Sigmoid colon (tissue), 7 donors: ENCODE measurements around the gene MMP25. TPM values are rescaled to one million over a fixed set of nuclear protein-coding genes. Genes with fewer than 3 reads are reported as not detected.

Source experiments
- DNase-seq: peaks from one replicate; pipeline ENCODE4 v3.0.0-alpha.2; 2019
- H3K27ac ChIP-seq, 4 donors: fragments of 200-600 bp; sonication (generic); one replicate each; pipeline ENCODE4 v1.5.1; 2016 to 2019; ENCODE audit warnings: mild to moderate bottlenecking in 1 of 4
- H3K27me3 ChIP-seq, 3 donors: fragments of 200-600 bp; sonication (generic); one replicate each; pipeline ENCODE4 v1.5.1; 2019; ENCODE audit warnings: mild to moderate bottlenecking in 1 of 3
- H3K36me3 ChIP-seq, 4 donors: fragments of 200-600 bp; sonication (generic); one replicate each; pipeline ENCODE4 v1.5.1; 2016 to 2019
- H3K4me1 ChIP-seq, 4 donors: fragments of 200-600 bp; sonication (generic); one replicate each; pipeline ENCODE4 v1.5.1; 2017 to 2019
- H3K4me3 ChIP-seq, 4 donors: fragments of 200-600 bp; sonication (generic); one replicate each; pipeline ENCODE4 v1.5.1; 2017 to 2019; ENCODE audit warnings: mild to moderate bottlenecking in 2 of 4, moderate library complexity in 1 of 4
- H3K9me3 ChIP-seq, 4 donors: fragments of 200-600 bp in 3 of 4; sonication (generic) in 3 of 4; one replicate each; pipeline versions ENCODE4 v1.5.1 to v1.6.1; 2013 to 2019
- EP300 ChIP-seq, 4 donors: sonication (generic); formaldehyde crosslinking; IDR thresholded peaks; one replicate each; pipeline ENCODE4 v1.6.1; 2017; ENCODE audit warnings: antibody characterized with exemption in 4 of 4
- POLR2A ChIP-seq, 2 donors: fragments of 450-650 bp; IDR thresholded peaks; one replicate each; pipeline ENCODE4 v1.6.1; 2016; ENCODE audit warnings: antibody characterized with exemption in 2 of 2, mild to moderate bottlenecking in 2 of 2, moderate library complexity in 2 of 2
- POLR2AphosphoS5 ChIP-seq, 4 donors: sonication (generic); formaldehyde crosslinking; IDR thresholded peaks; one replicate each; pipeline ENCODE4 v1.6.1; 2017; ENCODE audit warnings: antibody characterized with exemption in 4 of 4
- WGBS, 2 donors: extraction: QIAGEN DNeasy Blood & Tissue Kit; methylation state at CpG; one replicate each; pipeline ENCODE4 v1.1.7; 2013; 5-methylcytosine and 5-hydroxymethylcytosine counted together
- intact Hi-C: fragments of 100-400 bp; cut with DNase I; formaldehyde crosslinking; loops from one replicate; pipeline ENCODE4 v1.15.1; 2023
- polyA plus RNA-seq, 3 donors: library from polyadenylated mRNA; stranded (reverse); fragments of 200-250 nt; gene quantifications; one replicate each; pipeline ENCODE4 v1.2.3, GENCODE V29; 2013
- total RNA-seq, 4 donors: library from RNA; depleted of rRNA; stranded (reverse); fragments of >200 nt; gene quantifications; one replicate each; pipeline ENCODE4 v1.1.0, GENCODE V29; 2016
- TF ChIP-seq, protein P1 (sequence below), 4 experiments: fragments of 450-650 bp in 3 of 4; fragments of 200-600 bp in 1 of 4; IDR thresholded peaks; one replicate each; pipeline ENCODE4 v1.5.1; 2016 to 2019; ENCODE audit warnings: antibody characterized with exemption in 4 of 4, mild to moderate bottlenecking in 3 of 4, moderate library complexity in 2 of 4
- donor health status: healthy with polysubstance abuse.
- donor health status: Bipolar disorder and iron deficiency.
- donor health status: healthy.

MMP25 gene
- total and polyA plus RNA-seq, 7 donors = under 0.01 to 3.7 (median 1.1) TPM; not detected in 1

DNA sequence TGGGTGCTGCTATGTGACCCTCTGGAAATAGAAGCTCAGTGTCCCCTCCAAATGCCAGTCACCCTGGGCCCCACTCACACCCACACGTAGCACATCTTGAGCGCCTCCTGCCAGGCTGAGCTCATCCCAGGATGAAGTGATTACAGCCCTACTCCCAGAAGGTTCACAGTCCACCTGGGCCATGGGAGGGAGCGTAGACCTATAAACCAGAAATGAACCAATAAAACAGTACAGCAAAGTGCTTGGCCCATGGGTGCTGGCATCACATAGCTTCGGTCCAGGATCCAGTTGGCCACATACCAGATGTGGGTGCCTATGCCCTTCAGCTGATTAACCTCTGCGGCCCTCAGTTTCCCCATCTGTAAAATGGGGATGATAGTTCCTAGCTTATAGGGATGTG is 7.5 kb upstream of the MMP25 start:
- no peaks in the 10 kb centered on the region for H3K9me3 ChIP-seq
- H3K36me3 ChIP-seq = no peaks in the 10 kb centered on the region
- WGBS, 2 donors = 17 to 68% methylated on average over 5 of the region's 5 CpGs
- no peak for DNase-seq
- peaks cover 0 to 11% (median 7%) of the 10 kb centered on the region in 4 donors for H3K4me1 ChIP-seq
- H3K27me3 ChIP-seq = peaks cover 40 to 98% (median 72%) of the 10 kb centered on the region in 3 donors
- TF ChIP-seq, protein P1, sequence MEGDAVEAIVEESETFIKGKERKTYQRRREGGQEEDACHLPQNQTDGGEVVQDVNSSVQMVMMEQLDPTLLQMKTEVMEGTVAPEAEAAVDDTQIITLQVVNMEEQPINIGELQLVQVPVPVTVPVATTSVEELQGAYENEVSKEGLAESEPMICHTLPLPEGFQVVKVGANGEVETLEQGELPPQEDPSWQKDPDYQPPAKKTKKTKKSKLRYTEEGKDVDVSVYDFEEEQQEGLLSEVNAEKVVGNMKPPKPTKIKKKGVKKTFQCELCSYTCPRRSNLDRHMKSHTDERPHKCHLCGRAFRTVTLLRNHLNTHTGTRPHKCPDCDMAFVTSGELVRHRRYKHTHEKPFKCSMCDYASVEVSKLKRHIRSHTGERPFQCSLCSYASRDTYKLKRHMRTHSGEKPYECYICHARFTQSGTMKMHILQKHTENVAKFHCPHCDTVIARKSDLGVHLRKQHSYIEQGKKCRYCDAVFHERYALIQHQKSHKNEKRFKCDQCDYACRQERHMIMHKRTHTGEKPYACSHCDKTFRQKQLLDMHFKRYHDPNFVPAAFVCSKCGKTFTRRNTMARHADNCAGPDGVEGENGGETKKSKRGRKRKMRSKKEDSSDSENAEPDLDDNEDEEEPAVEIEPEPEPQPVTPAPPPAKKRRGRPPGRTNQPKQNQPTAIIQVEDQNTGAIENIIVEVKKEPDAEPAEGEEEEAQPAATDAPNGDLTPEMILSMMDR (IDR thresholded peaks at IDR 0.05) = no peak
- no peak for TF ChIP-seq POLR2A (IDR thresholded peaks at IDR 0.05)
- no peak for TF ChIP-seq EP300 (IDR thresholded peaks at IDR 0.05)
- TF ChIP-seq POLR2AphosphoS5 (IDR thresholded peaks at IDR 0.05) = no peak
- intact Hi-C loops = no loop called here
- no peak overlapping the region for H3K27ac ChIP-seq
- no peak overlapping the region for H3K4me3 ChIP-seq

DNA sequence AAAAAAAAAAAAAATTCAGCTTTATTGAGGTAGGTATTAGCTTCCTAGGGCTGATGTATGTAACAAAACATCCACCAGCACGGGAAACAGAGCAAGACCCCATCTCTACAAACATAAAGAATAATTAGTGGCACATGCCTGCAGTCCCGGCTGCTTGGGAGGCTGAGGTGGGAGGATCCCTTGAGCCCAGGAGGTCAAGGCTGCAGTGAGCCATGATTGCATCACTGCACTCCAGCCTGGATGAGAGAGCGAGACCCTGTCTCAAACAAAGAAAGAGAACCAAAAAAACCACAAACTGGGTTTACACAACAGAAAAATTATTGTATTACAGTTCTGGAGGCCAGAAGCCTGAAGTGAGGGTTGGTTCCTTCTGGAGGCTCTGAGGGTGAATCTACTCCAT is 4.0 kb upstream of the MMP25 start:
- TF ChIP-seq EP300 (IDR thresholded peaks at IDR 0.05) = no peak
- TF ChIP-seq POLR2AphosphoS5 (IDR thresholded peaks at IDR 0.05) = no peak
- TF ChIP-seq, protein P1 (IDR thresholded peaks at IDR 0.05) = no peak
- TF ChIP-seq POLR2A (IDR thresholded peaks at IDR 0.05) = no peak
- WGBS, 2 donors = 85 to 86% methylated on average over 3 of the region's 3 CpGs
- intact Hi-C loops = no loop called here
- Histone ChIP-seq H3K36me3 (no peaks in the 10 kb centered on the region), H3K27me3 (peaks cover 50 to 98% (median 73%) of the 10 kb centered on the region in 3 donors), H3K4me1 (peaks cover 0 to 22% (median 19%) of the 10 kb centered on the region in 4 donors), H3K27ac (no peak overlapping the region), H3K9me3 (no peaks in the 10 kb centered on the region), H3K4me3 (no peak overlapping the region)
- DNase-seq = no peak

DNA sequence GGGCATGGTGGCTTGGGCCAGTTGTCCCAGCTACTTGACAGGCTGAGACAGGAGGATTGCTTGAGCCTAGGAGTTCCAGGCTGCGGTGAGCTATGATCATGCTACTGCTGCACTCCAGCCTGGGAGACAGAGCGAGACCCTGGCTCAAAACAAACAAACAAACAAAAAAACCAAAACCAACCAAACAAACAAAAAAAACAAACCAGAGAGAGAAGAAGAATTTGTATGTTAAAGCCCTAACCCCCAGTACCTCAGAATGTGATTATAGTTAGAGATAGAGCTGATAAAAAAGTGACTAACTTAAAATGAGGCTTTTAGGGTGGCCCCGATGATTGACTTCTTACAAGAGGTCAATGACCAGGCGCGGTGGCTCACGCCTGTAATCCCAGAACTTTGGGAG is 1.7 kb upstream of the MMP25 start:
- intact Hi-C loops = no loop called here
- Histone ChIP-seq H3K27me3 (peaks cover 38 to 98% (median 69%) of the 10 kb centered on the region in 3 donors), H3K4me3 (no peak overlapping the region), H3K4me1 (peaks cover 0 to 22% (median 19%) of the 10 kb centered on the region in 4 donors), H3K36me3 (no peaks in the 10 kb centered on the region), H3K27ac (no peak overlapping the region), H3K9me3 (no peaks in the 10 kb centered on the region)
- 82 to 89% methylated on average over 6 of the region's 6 CpGs for WGBS, 2 donors
- DNase-seq = no peak
- TF ChIP-seq EP300 (IDR thresholded peaks at IDR 0.05) = no peak
- TF ChIP-seq POLR2AphosphoS5 (IDR thresholded peaks at IDR 0.05) = no peak
- TF ChIP-seq, protein P1 (IDR thresholded peaks at IDR 0.05) = no peak
- TF ChIP-seq POLR2A (IDR thresholded peaks at IDR 0.05) = no peak

DNA sequence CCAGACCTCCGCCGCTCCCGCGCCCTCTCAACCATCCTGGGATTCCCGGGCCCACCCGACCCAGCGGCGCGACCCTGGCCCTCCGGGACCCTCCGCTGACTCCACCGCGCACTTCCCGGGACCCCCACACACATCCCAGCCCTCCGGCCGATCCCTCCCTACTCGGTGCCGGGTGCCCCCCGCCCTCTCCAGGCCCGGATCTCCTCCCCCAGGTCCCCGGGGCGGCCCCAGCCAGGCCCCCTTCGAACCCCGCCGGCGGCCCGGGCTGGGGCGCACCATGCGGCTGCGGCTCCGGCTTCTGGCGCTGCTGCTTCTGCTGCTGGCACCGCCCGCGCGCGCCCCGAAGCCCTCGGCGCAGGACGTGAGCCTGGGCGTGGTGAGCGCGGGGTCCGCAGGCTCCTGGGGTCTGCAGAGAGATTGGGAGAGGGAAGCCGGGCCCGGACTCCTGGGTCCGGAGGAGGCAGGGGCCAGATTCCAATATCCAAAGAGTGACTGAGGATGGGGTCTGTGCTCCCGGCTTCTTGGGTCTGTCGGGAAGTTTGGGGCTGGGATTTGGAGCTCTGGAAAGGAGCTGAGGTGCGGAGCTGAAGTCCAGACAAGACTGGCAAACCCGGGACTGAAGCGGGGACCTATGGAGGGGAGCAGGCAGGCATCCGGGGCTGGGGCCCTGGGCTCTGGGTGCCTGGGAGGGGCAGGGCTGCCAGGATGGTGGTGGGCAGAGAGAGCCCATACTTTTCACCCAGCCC is 453 bp downstream of the MMP25 start:
- Histone ChIP-seq H3K27me3 (peaks cover 38 to 95% (median 73%) of the 10 kb centered on the region in 3 donors), H3K36me3 (no peaks in the 10 kb centered on the region), H3K27ac (no peak overlapping the region), H3K4me3 (peak overlapping the region in 3 of 4 donors; percentile 25 to 47 (median 46)), H3K4me1 (peaks cover 0 to 22% (median 19%) of the 10 kb centered on the region in 4 donors), H3K9me3 (no peaks in the 10 kb centered on the region)
- intact Hi-C loops = no loop called here
- TF ChIP-seq, protein P1 (IDR thresholded peaks at IDR 0.05) = no peak
- TF ChIP-seq POLR2AphosphoS5 (IDR thresholded peaks at IDR 0.05) (no peak), POLR2A (IDR thresholded peaks at IDR 0.05) (no peak), EP300 (IDR thresholded peaks at IDR 0.05) (no peak)
- 2 to 3% methylated on average over 54 of the region's 54 CpGs for WGBS, 2 donors
- DNase-seq = no peak
